ENCODE data around the gene LPAR2.

The LPAR2 gene

DNA sequence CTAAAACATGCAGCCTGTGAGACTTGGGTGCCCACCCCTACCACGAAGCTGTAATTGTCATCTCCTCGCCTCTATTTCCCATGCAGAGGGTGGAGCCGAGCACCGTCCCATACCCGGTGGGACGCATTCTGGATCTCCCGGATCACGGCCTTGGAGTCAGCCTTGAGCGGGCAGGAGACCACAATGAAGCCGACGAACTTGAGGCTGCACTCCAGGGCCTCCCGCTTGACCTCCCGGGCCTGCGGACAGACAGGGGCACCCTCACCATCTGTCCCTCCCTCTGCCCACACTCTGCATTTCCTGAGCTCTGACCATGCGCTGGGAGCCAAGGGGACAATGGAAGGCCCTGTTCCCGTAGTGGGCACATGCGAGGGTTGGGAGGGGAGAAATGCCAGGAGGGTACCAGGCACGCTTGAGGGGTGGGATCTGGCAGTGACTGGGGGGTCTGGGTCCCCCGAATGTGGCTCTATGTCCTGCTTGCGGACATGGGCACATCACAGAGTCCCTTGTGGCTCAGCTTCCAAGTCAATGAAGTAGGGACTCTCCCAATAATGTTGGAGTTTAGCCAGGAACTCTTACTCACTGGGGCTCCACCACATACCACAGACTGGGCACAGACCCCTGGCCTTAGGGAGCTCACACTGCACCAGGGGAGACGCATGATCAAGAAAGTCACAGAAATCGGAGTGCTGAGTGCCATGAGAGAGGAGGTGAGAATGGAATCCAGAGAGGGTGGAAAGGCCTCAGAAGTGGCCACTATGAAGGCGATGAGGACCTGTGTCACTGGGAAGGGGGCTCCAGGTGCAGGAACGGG, 24.7 kb upstream of the LPAR2 start:
- no peak for DNase-seq

DNA sequence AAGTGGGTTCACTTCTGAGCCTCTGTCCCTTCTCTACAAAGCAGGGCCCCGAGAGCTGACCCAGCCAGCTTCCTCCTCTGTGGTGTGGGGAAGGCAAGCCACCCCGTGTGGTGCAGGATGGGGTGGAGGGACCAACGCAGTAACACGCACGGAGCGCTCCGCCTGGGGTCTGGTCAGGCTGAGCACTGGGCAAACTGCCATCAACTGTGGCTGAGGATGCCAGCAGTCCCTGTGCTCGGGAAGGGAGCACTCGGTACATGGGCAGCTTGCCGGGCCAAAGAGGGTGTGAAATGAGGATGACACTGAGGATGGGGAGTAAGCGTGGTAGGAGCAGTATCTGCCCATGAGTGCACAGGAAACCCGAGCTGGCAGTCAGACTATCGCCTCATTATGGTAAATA, 23.1 kb upstream of the LPAR2 start:
- no peak for DNase-seq

DNA sequence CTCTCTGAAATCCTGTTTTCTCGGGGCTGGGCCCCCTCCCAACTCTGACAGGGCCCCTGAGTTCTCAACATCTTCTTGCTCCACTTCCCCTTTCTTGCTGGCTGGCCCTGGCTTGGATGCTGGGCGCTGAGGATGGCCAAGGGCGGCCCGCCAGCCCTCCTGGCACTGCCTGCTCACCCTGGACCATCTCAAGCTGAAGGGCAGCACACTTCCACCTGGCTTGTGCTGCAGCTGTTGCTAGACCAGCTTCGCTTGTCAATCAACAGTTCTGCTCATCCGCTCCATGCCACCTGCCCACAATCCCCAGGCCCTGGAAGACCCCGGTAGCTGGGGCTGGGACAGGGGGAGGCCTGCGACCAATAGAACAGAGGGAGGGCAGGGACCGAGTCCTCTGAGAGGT, 22.3 kb upstream of the LPAR2 start:
- DNase-seq, result no peak

DNA sequence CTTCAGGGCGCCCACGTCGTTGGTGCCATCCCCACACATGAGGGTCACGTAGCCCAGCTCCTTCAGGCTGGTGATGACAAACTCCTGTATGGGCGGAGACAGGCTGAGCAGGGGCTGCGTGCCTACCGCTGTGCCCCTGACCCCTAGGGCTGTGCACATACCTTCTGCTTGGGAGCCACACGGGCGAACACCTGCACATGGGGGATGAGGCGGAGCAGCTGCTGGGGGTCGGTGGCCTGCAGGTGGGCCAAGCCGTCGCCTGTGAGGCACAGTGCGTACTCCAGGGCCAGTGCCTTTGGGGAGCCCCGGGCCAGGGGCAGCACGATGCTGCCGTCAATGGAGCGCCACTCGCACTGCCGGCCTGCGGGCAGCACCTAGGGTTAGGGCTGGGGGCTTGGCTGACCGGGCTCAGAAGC, 21.6 kb upstream of the LPAR2 start:
- DNase-seq, result no peak

DNA sequence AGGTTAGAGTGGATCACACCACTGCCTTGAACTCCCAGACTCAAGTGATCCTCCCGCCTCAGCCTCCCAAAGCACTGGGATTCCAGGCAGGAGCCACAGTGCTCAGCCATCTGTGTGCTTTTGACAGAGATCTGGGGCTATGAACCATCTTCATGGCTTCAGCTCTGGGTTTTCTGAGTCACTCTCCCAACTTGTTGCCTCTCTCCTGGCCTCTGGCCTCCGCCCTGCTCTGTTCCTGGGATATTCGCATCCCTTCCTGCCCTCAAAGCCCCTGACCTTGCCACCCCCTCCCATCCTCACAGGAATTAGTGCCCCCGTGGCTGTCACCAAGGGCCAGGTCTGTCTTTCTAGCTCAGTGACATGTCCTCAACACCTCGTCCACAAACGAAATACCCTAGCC, 21.1 kb upstream of the LPAR2 start:
- no peak for DNase-seq

DNA sequence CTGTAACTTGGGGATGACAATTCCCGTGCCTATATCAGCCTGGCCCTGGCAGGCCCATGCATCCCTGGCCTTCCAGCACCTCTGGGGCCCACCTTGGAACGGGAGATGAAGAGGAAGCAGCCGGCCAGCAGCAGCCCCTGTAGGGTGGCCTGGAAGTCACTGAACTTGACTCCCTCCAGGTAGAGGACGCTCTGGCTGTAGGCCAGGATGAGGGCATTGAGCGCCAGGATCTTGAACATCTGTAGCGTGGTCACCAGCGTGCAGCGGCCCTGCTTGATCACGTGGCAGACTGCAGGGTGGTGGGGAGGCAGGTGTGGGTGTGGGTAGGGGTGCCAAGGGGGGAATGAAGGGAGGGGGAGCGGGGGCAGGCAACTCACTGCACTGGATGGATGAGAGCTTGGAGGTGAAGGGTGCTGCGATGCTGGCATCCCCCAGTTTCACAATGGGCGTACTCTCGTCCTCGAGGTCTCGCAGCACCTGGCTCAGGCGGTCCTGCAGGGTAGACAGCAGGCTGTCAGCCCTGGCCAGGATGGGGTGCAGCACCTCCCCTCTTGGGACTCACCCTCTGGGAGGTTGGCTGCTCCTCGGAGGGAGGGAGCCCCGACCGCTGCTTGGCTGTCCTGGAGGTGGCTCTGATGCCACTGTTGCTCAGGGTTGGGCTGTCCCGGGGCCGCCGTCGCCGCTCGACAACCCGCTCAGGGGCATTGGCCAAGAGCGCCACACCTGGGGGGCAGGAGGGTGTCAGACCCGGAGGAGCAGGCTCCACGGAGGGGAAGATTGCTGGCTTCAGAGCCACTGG, 19.2 kb upstream of the LPAR2 start:
- no peak for DNase-seq

DNA sequence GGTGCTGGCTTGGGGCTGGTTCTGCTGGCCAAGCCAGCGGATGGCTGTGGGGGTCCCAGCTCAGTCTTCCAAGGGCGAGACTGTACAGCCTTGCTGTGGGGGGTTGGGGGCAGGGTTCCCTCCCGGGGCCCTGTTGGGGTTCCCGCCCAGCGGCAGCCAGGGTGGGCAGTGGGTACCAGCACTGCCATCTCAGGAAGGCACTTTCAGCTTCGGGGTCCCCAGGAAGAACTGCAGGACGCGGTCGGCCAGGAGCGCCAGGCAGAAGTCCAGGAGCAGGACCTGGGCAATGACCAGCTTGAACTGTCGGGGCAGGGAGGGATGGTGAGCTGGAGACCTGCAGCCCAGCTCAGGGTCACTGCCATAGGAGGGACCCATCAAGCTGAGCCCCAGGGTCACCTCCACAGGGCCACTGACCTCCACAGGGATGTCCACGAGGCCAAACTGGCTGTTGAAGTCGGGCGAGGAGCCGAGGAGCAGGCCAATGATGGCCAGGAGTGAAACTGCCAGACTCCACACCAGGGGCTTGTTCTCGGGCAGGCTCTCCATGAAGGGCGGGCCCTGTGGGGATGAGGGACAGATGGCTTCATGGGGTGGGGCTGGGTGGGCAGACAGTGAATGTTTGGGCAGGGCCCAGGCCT, 17.3 kb upstream of the LPAR2 start:
- DNase-seq, result no peak

DNA sequence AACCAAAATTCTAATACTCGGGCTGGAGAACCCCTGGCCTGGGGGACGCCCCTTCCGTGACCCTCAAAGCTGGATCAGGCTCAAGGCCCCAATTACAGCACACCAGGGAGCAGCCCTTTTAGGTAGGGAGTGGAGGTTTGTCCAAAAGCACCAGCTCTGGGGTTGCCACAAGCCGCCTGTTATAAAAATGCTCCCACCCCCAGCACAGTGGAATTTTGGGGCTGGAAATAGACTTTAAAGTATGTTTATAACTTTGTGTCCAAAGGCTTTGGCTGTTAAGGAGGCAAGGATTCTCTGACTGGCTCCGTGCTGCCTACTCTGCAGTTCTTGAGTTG, 16.0 kb upstream of the LPAR2 start:
- DNase-seq, result no peak

DNA sequence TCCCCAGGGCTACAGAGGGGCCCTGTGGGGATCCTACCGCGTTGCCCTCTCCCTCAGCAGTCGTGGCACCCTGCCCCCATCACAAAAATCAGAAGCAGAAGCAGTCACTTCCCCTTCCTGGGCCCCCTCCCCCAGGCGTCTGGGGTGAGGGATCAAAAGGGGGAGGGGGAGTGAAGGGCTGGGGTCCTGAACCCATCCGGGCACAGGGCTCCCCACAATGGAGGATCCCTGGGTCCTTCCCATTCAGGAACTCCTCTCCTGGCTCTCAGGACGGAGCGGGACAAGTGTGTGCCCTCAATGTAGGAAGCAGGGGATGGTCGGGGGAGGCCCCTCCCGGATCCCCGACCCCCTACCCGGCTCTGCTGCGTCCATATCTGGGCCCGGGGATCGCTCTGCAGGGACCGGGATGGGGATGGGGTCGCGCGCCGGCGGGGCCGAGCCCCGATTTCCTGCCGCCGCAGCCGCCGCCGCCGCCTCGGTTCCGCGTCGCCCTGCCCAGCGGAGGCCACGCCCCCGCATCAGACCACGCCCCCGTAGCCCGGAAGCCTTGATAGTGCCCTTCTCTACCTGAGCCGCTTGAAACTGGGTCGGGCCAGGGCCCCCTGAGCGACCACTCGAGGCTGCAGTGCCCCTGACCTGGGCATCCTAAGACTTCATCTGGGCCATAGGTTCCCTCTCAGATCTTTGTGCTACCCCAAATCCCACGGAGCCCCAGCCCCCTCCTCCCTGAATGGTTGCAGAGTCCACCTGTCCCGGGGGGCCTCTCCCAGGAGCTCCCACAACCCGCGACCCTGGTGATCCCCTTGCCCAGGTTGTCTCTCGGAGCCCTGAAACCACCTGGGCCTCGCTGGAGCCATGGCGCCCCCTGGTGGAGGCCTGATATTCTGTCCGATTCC, 15.4 kb upstream of the LPAR2 start, which contains the start of gene GMIP:
Gene GMIP, minus strand, starts transcription at position 500 of the 896 bp plus-strand sequence. Its CDS starts 128 bp downstream, at position 372.
- DNase-seq, result peak; percentile 79

DNA sequence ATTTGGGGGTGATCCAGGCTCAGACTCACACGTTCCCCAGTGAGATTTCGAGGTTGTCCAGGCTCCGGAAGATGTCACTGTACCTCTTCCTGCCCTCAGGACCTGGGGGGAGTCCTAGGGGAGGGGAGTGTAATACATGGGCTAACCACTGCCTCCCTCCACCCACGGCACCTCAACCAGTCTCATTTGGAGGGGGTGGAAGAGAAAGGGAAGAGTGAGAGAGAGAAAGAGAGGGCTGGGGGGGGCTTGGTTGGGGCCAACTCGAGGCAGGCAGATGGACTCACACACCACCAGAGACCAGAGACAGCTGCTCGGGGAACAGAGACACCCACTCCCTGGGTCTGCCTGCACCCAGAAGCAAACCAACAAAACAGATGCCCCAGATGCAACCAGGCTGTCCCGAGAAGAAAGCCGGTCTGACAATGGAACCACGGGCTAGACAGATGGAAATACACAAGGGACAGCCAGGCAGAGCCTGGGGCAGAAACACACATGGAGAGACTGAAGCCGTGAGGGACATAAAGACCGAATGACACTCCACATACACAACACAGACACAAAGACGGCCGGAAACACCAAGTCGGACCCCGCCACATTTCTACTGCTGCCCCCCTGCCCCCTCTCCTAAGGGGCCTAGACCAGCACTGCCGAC, 14.6 kb upstream of the LPAR2 start:
- peak; percentile 56 for DNase-seq

DNA sequence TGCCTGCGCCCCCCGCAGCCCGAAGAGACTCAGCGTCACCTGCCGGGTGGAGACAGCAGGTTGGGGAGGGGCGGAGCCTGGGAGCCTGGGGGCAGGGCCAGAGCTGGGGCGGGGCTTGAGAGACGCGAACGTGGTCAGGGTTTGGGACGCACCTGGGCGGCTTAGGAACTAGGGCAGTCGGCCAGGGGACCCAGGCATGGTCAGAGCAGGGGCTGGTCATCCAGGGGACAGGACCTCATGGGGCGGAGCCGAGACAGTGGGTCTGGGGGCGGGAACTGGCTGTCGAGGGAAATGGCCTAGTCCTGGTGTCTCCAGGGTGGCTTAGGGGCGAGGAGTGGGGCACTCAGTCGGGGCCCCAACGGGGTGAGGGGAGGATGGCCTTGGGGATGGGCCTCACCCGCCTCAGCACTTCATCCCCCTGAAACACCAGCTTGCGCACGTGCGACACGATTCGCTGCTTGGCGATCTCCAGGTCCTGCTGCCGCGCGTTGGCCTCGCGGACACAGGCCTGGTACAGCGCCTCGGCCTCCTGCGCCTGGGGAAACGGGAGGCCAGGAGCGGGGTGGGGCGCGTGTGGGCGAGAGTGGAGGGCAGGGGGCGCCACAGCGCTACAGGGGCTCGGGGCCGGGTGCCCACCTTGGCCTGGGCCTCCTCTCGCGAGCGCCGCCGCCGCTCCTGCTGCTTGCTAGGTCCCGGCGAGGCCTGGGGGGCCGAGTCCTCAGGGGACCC, 9.7 kb upstream of the LPAR2 start:
- no peak for DNase-seq

DNA sequence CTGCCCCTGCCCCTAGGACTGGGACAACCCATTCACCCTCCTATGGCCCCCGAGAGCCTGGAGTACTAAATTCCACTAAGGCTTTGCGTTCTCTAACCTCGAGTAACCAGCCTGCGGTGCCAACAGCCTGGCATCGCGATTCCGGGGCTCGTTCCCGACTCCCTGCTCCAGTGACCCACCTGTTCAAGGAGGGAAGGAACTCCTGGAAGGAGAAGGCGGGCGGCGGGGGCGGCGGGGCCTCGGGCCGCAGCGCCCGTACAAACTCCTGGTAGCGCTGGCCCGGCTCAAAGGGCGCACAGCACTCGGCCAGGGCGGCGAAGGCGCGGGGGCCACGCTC, 9.1 kb upstream of the LPAR2 start:
- DNase-seq, result no peak

DNA sequence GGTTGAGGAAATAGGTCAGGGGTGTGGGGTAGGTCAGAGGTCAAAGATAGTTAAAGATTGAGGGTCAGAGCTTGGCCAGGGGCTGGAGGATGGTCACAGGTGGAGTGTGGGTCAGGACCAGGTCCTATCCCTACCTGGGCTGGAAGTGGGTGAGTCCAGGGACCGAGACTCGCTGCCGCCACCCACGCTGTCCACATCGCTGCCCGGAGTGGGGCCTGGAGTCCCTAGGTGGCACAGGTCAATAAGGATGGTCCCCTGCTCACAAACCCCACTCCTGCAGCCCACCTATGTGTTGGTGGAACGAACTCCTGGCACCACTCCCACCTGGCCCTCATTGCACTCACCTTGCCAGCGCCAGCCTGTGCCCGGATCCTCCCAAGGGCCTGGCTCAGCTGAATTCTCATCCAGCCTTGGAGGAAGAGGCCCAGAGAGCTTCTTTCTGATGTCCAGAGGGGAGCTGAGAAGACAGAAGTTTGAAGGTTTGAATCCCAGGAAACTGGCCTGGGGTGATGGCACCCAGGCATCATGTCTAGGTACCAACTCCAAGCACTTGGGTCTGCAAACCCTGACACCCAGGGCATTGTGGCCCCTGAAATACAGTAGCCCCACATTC, 8.7 kb upstream of the LPAR2 start:
- DNase-seq, result no peak

DNA sequence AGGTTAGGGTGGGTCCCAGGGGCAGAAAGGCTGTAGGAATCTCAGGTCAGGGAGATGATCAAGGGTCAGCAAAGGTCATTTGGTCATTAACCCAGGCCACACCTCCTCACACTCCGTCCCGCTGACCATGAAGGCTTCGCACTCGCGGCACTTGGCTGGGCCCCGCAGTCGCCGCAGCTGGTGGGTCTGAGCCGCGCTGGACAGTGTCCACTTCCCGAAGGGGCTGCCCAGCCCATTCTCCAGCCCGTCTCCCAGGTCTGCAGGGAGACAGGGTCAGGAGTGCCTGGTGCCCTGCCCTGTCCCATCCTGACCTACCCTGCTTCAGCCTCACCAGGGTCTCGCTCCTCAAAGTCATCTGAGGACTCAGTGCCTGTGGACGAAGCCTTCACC, 7.3 kb upstream of the LPAR2 start:
- no peak for DNase-seq

DNA sequence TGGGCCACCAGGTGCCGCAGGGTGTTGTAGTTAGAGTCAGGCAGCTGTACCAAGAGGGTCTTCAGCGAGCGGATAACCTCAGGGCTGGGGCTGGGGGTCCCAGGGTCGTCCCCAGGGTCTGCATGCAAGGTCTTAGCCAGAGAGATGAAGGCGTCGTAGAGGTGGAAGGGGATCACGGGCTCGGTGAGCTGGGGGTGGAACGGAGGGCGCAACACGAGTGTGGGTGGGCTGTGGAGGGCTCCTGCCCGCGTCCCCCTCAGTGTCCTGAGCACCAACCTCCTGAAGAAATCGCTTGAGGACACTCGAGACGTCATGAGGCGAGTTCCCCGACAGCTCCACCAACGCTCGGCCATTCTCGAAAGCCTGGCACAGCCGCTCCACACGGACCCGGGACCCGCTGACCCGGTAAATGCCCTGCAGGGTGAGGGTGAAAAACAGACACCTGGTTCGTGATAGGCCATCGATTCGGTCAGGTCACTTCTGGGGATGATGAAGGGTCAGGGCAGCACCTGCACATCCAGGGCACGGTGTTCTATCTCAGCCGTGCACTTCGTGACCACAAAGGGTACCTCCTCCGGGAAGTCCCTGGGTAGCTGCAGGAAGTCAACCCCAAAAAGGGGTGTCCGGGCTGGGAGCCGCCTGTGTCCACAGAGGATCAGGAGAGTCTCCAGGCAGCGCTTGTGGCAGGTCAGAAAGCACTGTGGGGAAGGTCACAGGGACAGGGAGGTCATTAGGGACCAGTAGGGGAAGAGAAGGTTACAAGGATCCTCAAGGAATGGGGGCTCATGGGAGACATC, 6.7 kb upstream of the LPAR2 start:
- DNase-seq, result no peak

DNA sequence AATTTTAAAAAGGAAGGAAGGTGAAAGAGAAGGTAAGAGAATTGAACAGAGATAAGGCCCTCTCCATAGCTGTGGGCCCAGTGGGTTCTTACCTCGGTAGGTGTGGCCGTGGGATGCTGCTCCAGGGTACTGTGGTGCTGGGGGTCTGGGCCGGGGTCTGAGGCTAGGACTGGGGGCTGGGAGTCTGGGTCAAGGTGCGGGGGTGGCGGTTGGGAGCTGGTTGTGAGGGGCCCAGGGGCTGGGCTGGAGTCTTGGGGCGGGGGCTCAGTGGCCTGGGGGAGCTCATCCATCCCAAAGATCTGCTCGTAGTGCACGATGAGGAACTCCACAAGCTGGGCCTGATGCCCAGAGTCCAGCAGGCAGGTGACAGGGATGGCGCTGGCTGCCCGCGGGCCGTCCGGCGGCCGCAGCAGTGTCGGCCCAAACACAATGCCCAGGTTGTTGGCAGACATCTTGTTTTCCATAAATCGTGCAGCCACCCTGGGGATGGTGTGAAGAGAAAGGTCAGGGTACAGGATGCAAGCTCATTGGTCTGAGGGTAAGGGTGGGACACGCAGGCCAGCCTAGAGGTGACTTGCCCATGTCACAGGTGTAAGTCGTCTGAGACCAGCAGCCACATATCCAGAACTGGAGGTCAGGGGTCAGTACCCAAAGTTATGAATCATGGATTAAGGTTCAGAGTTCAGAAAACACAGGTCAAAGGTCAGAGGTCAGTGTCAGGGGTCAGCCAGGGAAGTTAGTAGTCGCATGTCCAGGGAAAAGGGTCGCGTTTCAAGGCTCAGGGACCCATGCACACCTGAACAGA, 5.9 kb upstream of the LPAR2 start:
- no peak for DNase-seq

DNA sequence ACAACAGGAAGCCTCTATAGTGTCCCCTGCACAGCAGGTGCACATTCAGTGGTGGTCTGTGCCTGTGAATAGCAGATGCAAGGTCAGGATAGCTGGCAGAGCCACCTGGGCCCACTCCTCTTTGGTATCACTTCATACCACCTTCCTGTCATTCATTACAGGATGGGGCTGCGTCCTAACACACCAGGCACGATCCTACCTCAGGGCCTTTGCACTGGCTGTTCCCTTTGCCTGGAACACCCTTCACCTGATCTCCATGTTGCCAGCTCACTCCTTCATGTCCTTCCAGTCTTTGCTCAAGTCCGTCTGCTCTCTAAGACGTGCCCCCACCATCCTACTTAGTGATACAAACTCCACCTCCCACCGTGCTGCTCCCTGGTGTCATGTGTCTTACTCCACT, 4.6 kb upstream of the LPAR2 start:
- DNase-seq, result no peak

DNA sequence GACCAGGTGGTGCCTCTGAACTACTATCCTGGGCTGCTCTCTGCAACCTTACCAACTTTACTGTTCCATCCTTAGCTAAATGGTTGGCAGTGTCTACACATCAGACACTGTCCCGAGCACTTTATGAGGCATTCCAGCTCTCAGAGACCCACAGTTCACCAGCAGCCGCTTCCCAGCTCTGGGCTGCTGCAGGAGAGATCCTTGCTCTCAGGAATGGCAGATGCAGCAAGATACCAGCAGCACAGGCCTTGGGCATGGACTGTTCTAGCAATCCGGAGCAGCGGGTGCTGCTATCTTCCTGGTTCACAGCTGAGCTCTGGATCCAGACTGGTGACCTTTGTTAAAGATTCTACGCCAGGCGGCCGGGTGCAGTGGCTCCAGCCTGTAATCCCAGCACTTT, 3.3 kb upstream of the LPAR2 start:
- DNase-seq, result no peak

DNA sequence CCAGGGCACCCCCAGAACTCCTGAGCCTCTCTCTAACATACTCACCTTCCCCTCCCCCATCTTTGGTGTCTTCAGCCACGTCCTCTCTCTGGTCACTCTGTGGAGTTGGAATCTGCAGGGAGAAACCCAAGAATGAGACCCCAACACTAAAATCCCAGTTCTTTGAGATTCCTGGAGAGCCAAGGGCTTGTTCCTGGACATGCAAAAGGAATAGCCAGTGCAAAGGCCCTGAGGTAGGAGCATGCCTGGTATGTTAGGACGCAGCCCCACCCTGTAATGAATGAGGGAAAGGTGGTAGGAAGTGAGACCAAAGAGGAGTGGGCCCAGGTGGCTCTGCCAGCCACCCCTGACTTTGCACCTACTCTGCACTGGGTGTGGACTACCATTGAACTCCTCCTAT, 2.4 kb upstream of the LPAR2 start:
- DNase-seq, result no peak

DNA sequence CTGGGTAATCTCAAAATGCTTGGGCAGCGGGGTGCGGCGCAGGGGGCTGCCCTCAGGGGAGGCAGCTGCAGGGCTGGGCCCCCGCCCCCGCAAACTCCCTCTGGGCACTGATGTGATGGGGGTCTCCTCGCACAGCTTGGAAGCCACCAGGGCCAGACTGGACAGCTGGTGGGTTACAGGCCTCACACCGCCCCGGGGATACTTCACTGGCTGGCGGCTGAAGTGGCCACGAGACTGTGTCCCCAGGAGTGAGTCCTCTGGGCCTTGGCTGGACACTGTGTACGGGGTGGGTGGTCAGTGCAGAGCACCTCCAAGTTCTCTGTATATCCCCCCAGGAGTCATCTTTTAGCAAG, 2.0 kb upstream of the LPAR2 start:
- no peak for DNase-seq
